LNCAP (cell line): Measurements from ENCODE around the gene ASB2.

Experiments used
- CTCF ChIP-seq: fragments of 450-650 bp; IDR thresholded peaks from 2 replicates; pipeline ENCODE4 v1.5.1; 2017; ENCODE audit warnings: mild to moderate bottlenecking

The ASB2 gene

GRCh38 chr14:93932642-93933041 is 43.7 kb downstream of the ASB2 start:
- no peak for TF ChIP-seq CTCF

GRCh38 chr14:93930989-93931307 is 45.4 kb downstream of the ASB2 start:
- no peak for TF ChIP-seq CTCF

DNA sequence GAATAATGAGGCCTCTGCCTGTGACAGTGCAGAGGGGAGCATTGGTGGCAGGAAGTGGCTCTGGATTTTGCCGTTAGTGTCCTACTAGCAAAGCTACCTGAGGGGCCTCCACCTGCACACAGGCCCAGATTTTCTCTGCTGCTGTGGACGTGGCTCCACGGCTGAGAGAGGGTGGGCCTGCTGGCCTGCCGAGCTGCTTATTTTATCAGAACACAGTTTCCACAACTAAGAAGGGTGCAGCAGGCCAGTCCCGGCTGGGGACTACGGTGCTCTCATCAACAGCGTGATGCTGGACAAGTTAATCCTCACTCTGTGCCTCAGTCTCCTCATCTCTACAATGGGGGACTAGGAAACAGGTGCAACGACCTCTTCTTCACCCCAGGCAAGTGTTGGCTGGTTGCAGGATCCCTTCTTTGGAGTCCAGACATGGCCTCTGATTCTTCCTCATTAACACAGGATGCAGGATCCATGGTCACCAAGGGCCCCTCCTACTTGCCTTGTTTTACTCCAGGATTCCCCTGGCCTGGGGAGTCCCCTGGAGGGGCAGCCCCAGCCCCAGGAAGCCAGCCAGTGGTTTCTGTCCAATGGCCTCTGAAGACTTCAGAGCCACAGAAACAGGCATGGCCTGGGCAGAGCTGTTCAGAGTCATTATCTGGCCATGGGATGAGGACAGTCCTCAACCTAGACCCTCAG is 45.9 kb downstream of the ASB2 start:
- no peak for TF ChIP-seq CTCF

DNA sequence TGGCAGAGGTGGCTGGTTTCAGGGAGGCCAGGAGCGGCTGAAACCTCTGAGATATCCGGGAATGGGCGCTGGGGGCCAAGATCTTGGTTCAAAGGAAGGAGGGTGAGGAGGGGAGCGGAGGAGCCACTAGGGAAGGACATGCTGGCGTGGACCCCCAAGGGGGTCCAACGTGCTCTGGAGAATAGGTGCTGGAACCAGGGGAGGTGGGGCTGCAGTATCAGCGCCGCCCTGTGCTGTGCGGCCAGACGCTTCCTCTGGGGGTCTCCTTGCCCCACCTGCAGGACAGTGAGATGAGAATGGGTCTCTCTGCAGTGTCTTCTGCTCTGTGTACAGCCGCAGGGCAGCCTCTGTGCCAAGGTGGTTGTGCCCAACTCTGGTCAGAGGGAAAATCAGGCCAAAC is 46.7 kb downstream of the ASB2 start:
- TF ChIP-seq CTCF: no peak

DNA sequence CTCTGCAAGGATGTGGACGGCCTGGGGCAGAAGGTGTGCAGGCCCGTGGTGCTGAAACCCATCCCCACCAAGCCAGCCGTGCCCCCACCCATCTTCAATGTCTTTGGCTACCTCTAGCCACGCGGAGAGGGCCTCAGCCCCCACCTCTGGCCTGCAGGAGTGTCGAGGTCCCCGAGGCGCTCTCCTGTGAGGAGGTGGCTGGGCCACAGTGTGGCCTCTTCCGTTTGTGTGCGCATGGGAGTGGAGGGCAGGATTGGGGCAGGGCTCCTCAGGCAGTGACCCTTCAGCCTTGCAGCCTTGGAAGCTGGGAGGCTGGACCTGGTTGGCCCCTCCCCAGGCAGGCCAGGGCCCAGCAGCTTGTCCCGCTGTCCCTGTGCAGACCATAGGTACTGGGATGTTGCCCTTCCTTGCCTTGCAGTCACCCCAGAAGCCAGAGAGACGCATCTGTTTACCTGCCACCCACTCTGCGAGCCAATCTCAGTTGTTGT is 47.3 kb downstream of the ASB2 start:
- TF ChIP-seq CTCF: no peak

GRCh38 chr14:93928184-93929047 is 48.0 kb downstream of the ASB2 start:
- TF ChIP-seq CTCF: no peak

GRCh38 chr14:93927800-93928145 is 48.6 kb downstream of the ASB2 start:
- no peak for TF ChIP-seq CTCF
